HEK293T (cell line): ENCODE measurements around the gene BHLHE23.

ENCODE experiments used
- ARNT ChIP-seq: fragments of 450-650 bp; IDR thresholded peaks from 2 replicates; pipeline ENCODE4 v1.6.1; 2017; ENCODE audit warnings: mild to moderate bottlenecking
- L3MBTL2 ChIP-seq: fragments of 450-650 bp; conservative IDR thresholded peaks from 2 replicates; pipeline ENCODE4 v1.6.1; 2016; ENCODE audit warnings: mild to moderate bottlenecking
- SUZ12 ChIP-seq: fragments of 450-650 bp; IDR thresholded peaks from 2 replicates; pipeline ENCODE4 v1.6.1; 2016; ENCODE audit warnings: mild to moderate bottlenecking

- TF ChIP-seq SUZ12 (no peak), ARNT (no peak), L3MBTL2 (no peak)
These were observed 27.5 kb downstream of the BHLHE23 start for GRCh38 chr20:62979310-62979709.
